ENCODE results near the gene ZIM2.

DNA sequence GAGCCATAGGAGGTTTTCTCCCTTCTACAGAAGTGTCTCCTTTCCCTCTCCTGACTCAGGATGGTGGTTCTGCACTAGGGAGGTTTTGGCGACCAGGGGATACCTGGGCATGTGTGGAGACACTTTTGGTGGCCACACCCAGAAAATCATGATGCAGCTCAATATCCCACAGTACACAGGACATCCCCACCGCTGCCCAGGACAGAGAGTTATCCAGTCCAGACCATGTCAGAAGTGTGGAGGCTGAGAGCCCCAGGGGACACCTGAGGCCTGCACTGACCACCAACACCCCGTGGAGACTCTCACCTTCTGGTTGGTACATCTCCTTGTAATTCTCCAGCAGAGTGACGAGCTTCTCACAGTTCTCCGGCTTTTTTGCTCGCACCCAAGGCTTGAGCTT lies 16.6 kb downstream of the ZIM2 start:
- TF ChIP-seq ELF1 (tag; IDR thresholded peaks at IDR 0.05): no peak
- no peak for TF ChIP-seq TAF1 (IDR thresholded peaks at IDR 0.05; ENCODE audit: control insufficient read depth, extremely low read depth, insufficient read depth, low read length, severe bottlenecking)
- TF ChIP-seq, protein P1, sequence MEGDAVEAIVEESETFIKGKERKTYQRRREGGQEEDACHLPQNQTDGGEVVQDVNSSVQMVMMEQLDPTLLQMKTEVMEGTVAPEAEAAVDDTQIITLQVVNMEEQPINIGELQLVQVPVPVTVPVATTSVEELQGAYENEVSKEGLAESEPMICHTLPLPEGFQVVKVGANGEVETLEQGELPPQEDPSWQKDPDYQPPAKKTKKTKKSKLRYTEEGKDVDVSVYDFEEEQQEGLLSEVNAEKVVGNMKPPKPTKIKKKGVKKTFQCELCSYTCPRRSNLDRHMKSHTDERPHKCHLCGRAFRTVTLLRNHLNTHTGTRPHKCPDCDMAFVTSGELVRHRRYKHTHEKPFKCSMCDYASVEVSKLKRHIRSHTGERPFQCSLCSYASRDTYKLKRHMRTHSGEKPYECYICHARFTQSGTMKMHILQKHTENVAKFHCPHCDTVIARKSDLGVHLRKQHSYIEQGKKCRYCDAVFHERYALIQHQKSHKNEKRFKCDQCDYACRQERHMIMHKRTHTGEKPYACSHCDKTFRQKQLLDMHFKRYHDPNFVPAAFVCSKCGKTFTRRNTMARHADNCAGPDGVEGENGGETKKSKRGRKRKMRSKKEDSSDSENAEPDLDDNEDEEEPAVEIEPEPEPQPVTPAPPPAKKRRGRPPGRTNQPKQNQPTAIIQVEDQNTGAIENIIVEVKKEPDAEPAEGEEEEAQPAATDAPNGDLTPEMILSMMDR (IDR thresholded peaks at IDR 0.05 in 2 of 3, conservative IDR thresholded peaks at IDR 0.05 in 1 of 3; ENCODE audit: insufficient read depth in 2 of 3, low read depth in 1 of 3, low read length in 3 of 3): no peak
- no peak for TF ChIP-seq BACH1 (tag; IDR thresholded peaks at IDR 0.05)
- TF ChIP-seq, protein P2, sequence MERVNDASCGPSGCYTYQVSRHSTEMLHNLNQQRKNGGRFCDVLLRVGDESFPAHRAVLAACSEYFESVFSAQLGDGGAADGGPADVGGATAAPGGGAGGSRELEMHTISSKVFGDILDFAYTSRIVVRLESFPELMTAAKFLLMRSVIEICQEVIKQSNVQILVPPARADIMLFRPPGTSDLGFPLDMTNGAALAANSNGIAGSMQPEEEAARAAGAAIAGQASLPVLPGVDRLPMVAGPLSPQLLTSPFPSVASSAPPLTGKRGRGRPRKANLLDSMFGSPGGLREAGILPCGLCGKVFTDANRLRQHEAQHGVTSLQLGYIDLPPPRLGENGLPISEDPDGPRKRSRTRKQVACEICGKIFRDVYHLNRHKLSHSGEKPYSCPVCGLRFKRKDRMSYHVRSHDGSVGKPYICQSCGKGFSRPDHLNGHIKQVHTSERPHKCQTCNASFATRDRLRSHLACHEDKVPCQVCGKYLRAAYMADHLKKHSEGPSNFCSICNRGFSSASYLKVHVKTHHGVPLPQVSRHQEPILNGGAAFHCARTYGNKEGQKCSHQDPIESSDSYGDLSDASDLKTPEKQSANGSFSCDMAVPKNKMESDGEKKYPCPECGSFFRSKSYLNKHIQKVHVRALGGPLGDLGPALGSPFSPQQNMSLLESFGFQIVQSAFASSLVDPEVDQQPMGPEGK (CRISPR knock-in tag; IDR thresholded peaks at IDR 0.05; ENCODE audit: borderline replicate concordance): no peak
